HCT116 (cell line): Measurements from ENCODE around the gene TUT7. TPM values are rescaled to one million over a fixed set of nuclear protein-coding genes. Genes with fewer than 3 reads are reported as not detected.

ENCODE experiments used
- ATAC-seq: fragments of 200-7000 bp; cut with Tn5 transposase; 2 replicates; pipeline ENCODE4 v1.9.1; 2020; ENCODE audit warnings: mild to moderate bottlenecking, moderate library complexity
- BruUV-seq: library from RNA; stranded (reverse); fragments of 400-500 nt; replicated peaks from 2 replicates; lab custom pipeline; 2021; lab: Mats Ljungman, UMichigan
- CTCF ChIA-PET: fragments of 300-600 bp; sonication (Branson Sonifier 250); formaldehyde crosslinking; loops from one replicate; lab custom pipeline; 2021; ENCODE audit warnings: antibody characterized with exemption; lab: Charles Lee
- POLR2A ChIA-PET: fragments of 300-600, 350-600 bp; sonication (Branson Sonifier 250); formaldehyde crosslinking; loops from one replicate; lab custom pipeline; 2021; ENCODE audit warnings: antibody characterized with exemption; lab: Charles Lee
- RAD21 ChIA-PET, 2 experiments: fragments of 300-600 bp; sonication (Branson Sonifier 250); formaldehyde crosslinking; loops; one replicate each; lab custom pipeline; 2023; ENCODE audit warnings: low total read pairs in 2 of 2; ENCODE audit not compliant: uncharacterized antibody in 2 of 2, unreplicated experiment in 2 of 2, low non-redundant PET in 1 of 2; lab: Charles Lee
- DNase-seq: peaks from one replicate; pipeline ENCODE4 v3.0.0-alpha.2; 2010; ENCODE audit warnings: low read depth, low spot score
- H2AFZ ChIP-seq: fragments of 200-600 bp; shearing (Covaris generic), sonication (generic); 2 replicates; pipeline ENCODE4 v1.6.1; 2017; ENCODE audit warnings: low read depth, mixed run types, mixed read lengths, antibody characterized with exemption, low read length; ENCODE audit not compliant: poor library complexity, severe bottlenecking
- H3K27ac ChIP-seq: 2 replicates; pipeline ENCODE4 v1.5.1; 2012; ENCODE audit warnings: low read depth, low read length
- H3K27me3 ChIP-seq: fragments of 200-600 bp; sonication (generic); 2 replicates; pipeline ENCODE4 v1.6.1; 2016; ENCODE audit warnings: mixed run types, low read length, mixed read lengths; ENCODE audit not compliant: insufficient read depth
- H3K36me3 ChIP-seq, 2 experiments: fragments of 200-500 bp in 1 of 2; fragments of 200-600 bp in 1 of 2; sonication (Bioruptor generic) in 1 of 2; sonication (generic) in 1 of 2; 2 replicates each; pipeline versions ENCODE4 v1.5.1 to v1.6.1; 2014 to 2016; ENCODE audit warnings: low read length in 2 of 2, inconsistent platforms in 1 of 2, mixed read lengths in 1 of 2, mixed run types in 1 of 2; ENCODE audit not compliant: insufficient read depth in 2 of 2, control insufficient read depth in 1 of 2
- H3K4me1 ChIP-seq, 2 experiments: fragments of 200-600 bp in 1 of 2; sonication (generic) in 1 of 2; 2 replicates each; pipeline versions ENCODE4 v1.5.1 to v1.6.1; 2012 to 2017; ENCODE audit warnings: low read length in 2 of 2, inconsistent platforms in 1 of 2, mild to moderate bottlenecking in 1 of 2, mixed read lengths in 1 of 2, mixed run types in 1 of 2, moderate library complexity in 1 of 2; ENCODE audit not compliant: insufficient read depth in 2 of 2, control insufficient read depth in 1 of 2
- H3K4me2 ChIP-seq: fragments of 200-600 bp; sonication (generic); 2 replicates; pipeline ENCODE4 v1.6.1; 2017; ENCODE audit warnings: mixed run types, low read length, mixed read lengths
- H3K4me3 ChIP-seq, 2 experiments: fragments of 200-600 bp in 1 of 2; sonication (generic) in 1 of 2; replicated peaks in 1 of 2; 2 replicates each; pipeline ENCODE4 v1.5.1; 2011 to 2016; ENCODE audit warnings: low read length in 2 of 2, control low read depth in 1 of 2, low read depth in 1 of 2, mild to moderate bottlenecking in 1 of 2, mixed read lengths in 1 of 2, mixed run types in 1 of 2
- H3K79me2 ChIP-seq: fragments of 200-600 bp; sonication (generic); 2 replicates; pipeline ENCODE4 v1.6.1; 2017; ENCODE audit warnings: mild to moderate bottlenecking, mixed run types, low read length, moderate library complexity, mixed read lengths; ENCODE audit not compliant: insufficient read depth
- H3K9ac ChIP-seq: fragments of 200-600 bp; sonication (generic); 2 replicates; pipeline ENCODE4 v1.6.1; 2016; ENCODE audit warnings: low read length, mixed read lengths
- H3K9me2 ChIP-seq: fragments of 200-600 bp; sonication (generic), shearing (Covaris generic); 2 replicates; pipeline ENCODE4 v1.6.1; 2017; ENCODE audit warnings: mixed run types, mild to moderate bottlenecking, moderate library complexity; ENCODE audit not compliant: insufficient read depth
- H3K9me3 ChIP-seq, 2 experiments: fragments of 200-500 bp in 1 of 2; fragments of 200-600 bp in 1 of 2; sonication (Bioruptor generic) in 1 of 2; sonication (generic) in 1 of 2; 2 replicates each; pipeline ENCODE4 v1.6.1; 2014 to 2017; ENCODE audit warnings: low read length in 2 of 2, mixed read lengths in 2 of 2, inconsistent platforms in 1 of 2, low read depth in 1 of 2, mild to moderate bottlenecking in 1 of 2, mixed run types in 1 of 2, moderate library complexity in 1 of 2; ENCODE audit not compliant: control insufficient read depth in 1 of 2, insufficient read depth in 1 of 2
- H4K20me1 ChIP-seq: fragments of 200-600 bp; sonication (generic), shearing (Covaris generic); 2 replicates; pipeline ENCODE4 v1.6.1; 2017; ENCODE audit warnings: mixed run types, mild to moderate bottlenecking, moderate library complexity; ENCODE audit not compliant: insufficient read depth
- ATF3 ChIP-seq: IDR thresholded peaks from 2 replicates; pipeline ENCODE4 v1.6.1; 2012
- CBX3 ChIP-seq: IDR thresholded peaks from 2 replicates; pipeline ENCODE4 v1.6.1; 2012; ENCODE audit warnings: low read depth
- CEBPB ChIP-seq: IDR thresholded peaks from 2 replicates; pipeline ENCODE4 v1.6.1; 2012; ENCODE audit warnings: low read depth
- EGR1 ChIP-seq: IDR thresholded peaks from 2 replicates; pipeline ENCODE4 v1.6.1; 2012; ENCODE audit warnings: low read depth
- ELF1 ChIP-seq: IDR thresholded peaks from 2 replicates; pipeline ENCODE4 v1.6.1; 2012; ENCODE audit warnings: low read depth, borderline replicate concordance
- EZH2phosphoT487 ChIP-seq: fragments of 200-600 bp; IDR thresholded peaks from 2 replicates; pipeline ENCODE4 v1.6.1; 2018; ENCODE audit warnings: antibody characterized with exemption, borderline replicate concordance
- MAX ChIP-seq: IDR thresholded peaks from 2 replicates; pipeline ENCODE4 v1.6.1; 2012
- REST ChIP-seq: IDR thresholded peaks from 2 replicates; pipeline ENCODE4 v1.6.1; 2012; ENCODE audit warnings: low read depth
- SIN3A ChIP-seq: IDR thresholded peaks from 2 replicates; pipeline ENCODE4 v1.6.1; 2012; ENCODE audit warnings: low read depth
- SP1 ChIP-seq: IDR thresholded peaks from 2 replicates; pipeline ENCODE4 v1.6.1; 2012; ENCODE audit warnings: low read depth
- YY1 ChIP-seq: IDR thresholded peaks from 2 replicates; pipeline ENCODE4 v1.6.1; 2011; ENCODE audit warnings: low read length, low read depth, moderate library complexity, mild to moderate bottlenecking; ENCODE audit not compliant: insufficient replicate concordance; ENCODE audit errors: extremely low read depth
- ZBTB33 ChIP-seq: IDR thresholded peaks from 2 replicates; pipeline ENCODE4 v1.6.1; 2011; ENCODE audit warnings: mild to moderate bottlenecking, low read length, moderate library complexity; ENCODE audit not compliant: insufficient replicate concordance; ENCODE audit errors: extremely low read depth
- ZFX ChIP-seq: fragments of 450-650 bp; IDR thresholded peaks from 2 replicates; pipeline ENCODE4 v1.6.1; 2017
- ZNF274 ChIP-seq: fragments of 200-500 bp; sonication (Bioruptor generic); IDR thresholded peaks from 2 replicates; pipeline ENCODE4 v1.6.1; 2014; ENCODE audit warnings: mild to moderate bottlenecking, low read depth, low read length, inconsistent platforms
- intact Hi-C: fragments of 100-400 bp; cut with micrococcal nuclease; formaldehyde crosslinking; loops from 2 replicates; pipeline ENCODE4 v1.10.0; 2022
- total RNA-seq: library from RNA; stranded (reverse); gene quantifications from one replicate; pipeline ENCODE4 v1.2.1, GENCODE V29; 2021; ENCODE audit not compliant: unreplicated experiment

The TUT7 gene
- total RNA-seq, 1 experiment from 2014 or later = 23.1 TPM

GRCh38 chr9:86277072-86277471 lies 77.1 kb downstream of the TUT7 start:
- Histone ChIP-seq H3K27ac (no peak overlapping the region), H3K9me2 (no peaks in the 10 kb centered on the region), H3K4me1 (peaks cover 2 to 8% of the 10 kb centered on the region in 2 experiments; a peak in 3 of 4 replicates), H3K4me3 (no peak overlapping the region), H3K79me2 (peaks cover 78% of the 10 kb centered on the region), H2AFZ (no peak overlapping the region), H4K20me1 (peaks cover 3% of the 10 kb centered on the region; the same call in 1 of the 2 replicates), H3K9ac (no peak overlapping the region), H3K4me2 (no peak overlapping the region), H3K9me3 (no peaks in the 10 kb centered on the region), H3K36me3 (peaks cover 7% of the 10 kb centered on the region in 2 experiments; a peak in 1 of 4 replicates), H3K27me3 (no peaks in the 10 kb centered on the region)
- no peak for DNase-seq
- CTCF ChIA-PET = interaction anchor here (1.4 to 1.6 kb wide), 2 partner anchors 9 to 75 kb away, joined by 4 to 7 read pairs; no protein-coding TSS in a partner anchor
- BruUV-seq = no TSS peak
- intact Hi-C loops = loop anchor here (10.0 kb wide), 1 partner anchor 452 kb away; no protein-coding TSS in a partner anchor
- TF ChIP-seq ZFX (no peak), SP1 (no peak), ELF1 (no peak), CEBPB (no peak), YY1 (no peak), EGR1 (no peak), ATF3 (no peak), ZBTB33 (no peak), CBX3 (no peak), REST (no peak), SIN3A (no peak), EZH2phosphoT487 (no peak), MAX (no peak), ZNF274 (no peak)
- RAD21 ChIA-PET = interaction anchor here in 1 of 2 experiments (0.6 kb wide), 1 partner anchor 641 kb away, joined by 4 read pairs; no protein-coding TSS in a partner anchor
- ATAC-seq = no peak
- POLR2A ChIA-PET = no interaction called here
